Central memory CD8-positive, alpha-beta T cell (primary cell): ENCODE results near the gene USF2.

Source experiments
- ATAC-seq: fragments of 150-1000 bp; cut with Tn5 transposase; replicated peaks from 2 replicates; pipeline ENCODE4 v1.10.0; 2022; ENCODE audit warnings: mild to moderate bottlenecking, moderate FRiP score, moderate number of reproducible peaks; ENCODE audit not compliant: poor library complexity, severe bottlenecking; ENCODE audit errors: extremely low read depth
- DNase-seq, 2 donors: peaks; one replicate each; pipeline ENCODE4 v3.0.0; 2021; ENCODE audit warnings: low spot score in 2 of 2
- H3K27ac Mint-ChIP-seq: one replicate; pipeline ENCODE4 v1.8.0; 2022; ENCODE audit warnings: low read depth, mild to moderate bottlenecking, moderate library complexity, mixed read lengths
- H3K27me3 Mint-ChIP-seq: one replicate; pipeline ENCODE4 v1.8.0; 2022; ENCODE audit warnings: mixed read lengths
- H3K36me3 Mint-ChIP-seq: one replicate; pipeline ENCODE4 v1.8.0; 2022; ENCODE audit warnings: mild to moderate bottlenecking, moderate library complexity, mixed read lengths; ENCODE audit not compliant: insufficient read depth
- H3K4me1 Mint-ChIP-seq: one replicate; pipeline ENCODE4 v1.8.0; 2022; ENCODE audit warnings: mixed read lengths
- H3K4me3 Mint-ChIP-seq: one replicate; pipeline ENCODE4 v1.8.0; 2022; ENCODE audit warnings: mild to moderate bottlenecking, moderate library complexity, mixed read lengths
- H3K9me3 Mint-ChIP-seq: one replicate; pipeline ENCODE4 v1.8.0; 2022; ENCODE audit warnings: mixed read lengths

The USF2 gene

GRCh38 chr19:35317464-35318043, 48.8 kb downstream of the USF2 start:
- ATAC-seq (no peak), DNase-seq (no peak)
- no peak overlapping the region for H3K4me3 Mint-ChIP-seq
- no peaks in the 10 kb centered on the region for H3K36me3 Mint-ChIP-seq
- H3K4me1 Mint-ChIP-seq: peaks cover 7% of the 10 kb centered on the region
- peaks cover 29% of the 10 kb centered on the region for H3K27me3 Mint-ChIP-seq
- H3K27ac Mint-ChIP-seq: no peak overlapping the region
- peaks cover 6% of the 10 kb centered on the region for H3K9me3 Mint-ChIP-seq

GRCh38 chr19:35318679-35319448, 50.1 kb downstream of the USF2 start:
- ATAC-seq: peak; percentile 14
- Mint-ChIP-seq H3K4me1 (peaks cover 7% of the 10 kb centered on the region), H3K9me3 (peaks cover 6% of the 10 kb centered on the region), H3K4me3 (no peak overlapping the region), H3K27ac (no peak overlapping the region), H3K27me3 (peaks cover 21% of the 10 kb centered on the region), H3K36me3 (no peaks in the 10 kb centered on the region)
- no peak for DNase-seq

DNA sequence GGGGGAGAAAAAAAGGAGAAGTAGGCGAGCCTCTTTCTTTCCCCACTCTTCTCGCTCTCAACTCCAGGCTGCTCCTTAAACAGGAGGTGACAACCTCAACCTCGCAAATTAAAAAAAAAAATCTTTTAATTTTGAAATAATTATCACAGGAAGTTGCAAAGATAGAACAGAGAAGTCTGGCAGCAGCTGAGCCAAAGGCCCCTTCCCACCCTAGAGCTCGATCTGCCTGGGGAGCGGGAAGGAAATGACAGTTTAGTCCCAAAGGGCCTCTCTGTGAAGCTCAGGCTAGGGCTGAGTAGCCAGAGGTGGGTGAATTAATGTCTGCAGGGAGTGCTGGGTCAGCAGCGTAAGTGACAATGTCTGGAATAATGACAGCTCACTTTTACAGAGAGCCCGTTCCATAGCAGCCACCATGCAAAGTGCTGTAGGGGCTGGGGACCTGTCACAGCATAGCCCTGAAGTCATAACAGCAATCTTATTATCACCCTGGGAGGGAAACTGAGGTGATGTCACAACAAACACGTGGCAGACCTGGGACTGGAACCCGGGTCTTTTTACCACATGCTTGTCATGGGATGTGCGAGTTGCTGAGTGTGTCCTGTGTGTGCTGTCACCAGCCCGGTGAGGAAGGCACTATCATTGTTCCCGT, 51.4 kb downstream of the USF2 start:
- H3K4me1 Mint-ChIP-seq: peaks cover 7% of the 10 kb centered on the region
- H3K27ac Mint-ChIP-seq: no peak overlapping the region
- H3K9me3 Mint-ChIP-seq: peaks cover 6% of the 10 kb centered on the region

DNA sequence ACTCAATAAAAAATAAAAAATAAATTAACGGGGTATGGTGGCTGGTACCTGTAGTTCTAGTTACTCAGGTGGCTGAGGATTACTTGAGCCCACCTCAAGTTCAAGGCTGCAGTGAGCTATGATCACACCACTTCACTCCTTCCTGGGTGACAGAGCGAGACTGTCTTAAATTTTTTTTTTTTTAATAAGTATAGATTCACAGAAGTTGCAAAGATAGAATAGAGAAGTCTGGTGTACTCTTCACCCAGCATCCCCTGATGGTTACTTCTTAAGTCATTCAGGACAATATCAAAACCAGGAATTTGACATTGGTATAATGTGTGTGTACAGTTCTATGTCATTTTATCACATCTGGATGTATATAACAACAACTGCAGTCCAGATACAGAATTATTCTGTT, 52.5 kb downstream of the USF2 start:
- Mint-ChIP-seq H3K9me3 (peaks cover 6% of the 10 kb centered on the region), H3K27me3 (peaks cover 11% of the 10 kb centered on the region), H3K27ac (no peak overlapping the region), H3K4me3 (no peak overlapping the region), H3K36me3 (peaks cover 2% of the 10 kb centered on the region), H3K4me1 (peaks cover 7% of the 10 kb centered on the region)
- no peak for ATAC-seq
- DNase-seq: no peak

More for the DNA sequence above, 51.4 kb downstream of the USF2 start:
- Mint-ChIP-seq H3K27me3 (peaks cover 11% of the 10 kb centered on the region), H3K36me3 (peaks cover 2% of the 10 kb centered on the region), H3K4me3 (no peak overlapping the region)
- ATAC-seq (no peak), DNase-seq (no peak)

DNA sequence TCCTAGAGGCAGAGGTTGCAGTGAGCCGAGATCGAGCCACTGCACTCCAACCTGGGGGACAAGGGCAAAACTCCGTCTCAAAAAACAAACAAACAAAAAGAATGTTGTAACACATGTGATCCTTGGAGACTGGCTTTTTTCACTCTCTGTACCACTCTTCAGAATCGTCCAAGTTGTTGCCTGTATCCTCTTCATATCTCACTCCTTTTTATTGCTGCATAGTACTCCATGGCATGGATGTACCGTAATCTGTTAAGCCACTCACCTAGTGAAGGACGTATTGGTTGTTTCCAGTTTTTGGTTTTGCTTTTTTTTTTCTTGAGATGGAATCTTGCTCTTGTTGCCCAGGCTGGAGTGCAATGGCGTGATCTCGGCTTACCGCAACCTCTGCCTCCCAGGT, 53.3 kb downstream of the USF2 start:
- H3K27ac Mint-ChIP-seq: no peak overlapping the region
- peaks cover 2% of the 10 kb centered on the region for H3K36me3 Mint-ChIP-seq
- DNase-seq: no peak
- peaks cover 7% of the 10 kb centered on the region for H3K4me1 Mint-ChIP-seq
- no peak for ATAC-seq
- peaks cover 11% of the 10 kb centered on the region for H3K27me3 Mint-ChIP-seq
- no peak overlapping the region for H3K4me3 Mint-ChIP-seq
- peaks cover 6% of the 10 kb centered on the region for H3K9me3 Mint-ChIP-seq

- no peak for ATAC-seq
- H3K9me3 Mint-ChIP-seq: no peaks in the 10 kb centered on the region
- H3K27ac Mint-ChIP-seq: no peak overlapping the region
- peaks cover 2% of the 10 kb centered on the region for H3K36me3 Mint-ChIP-seq
- DNase-seq: no peak
- peaks cover 28% of the 10 kb centered on the region for H3K27me3 Mint-ChIP-seq
- no peaks in the 10 kb centered on the region for H3K4me1 Mint-ChIP-seq
- H3K4me3 Mint-ChIP-seq: no peak overlapping the region
These were observed 58.9 kb downstream of the USF2 start for GRCh38 chr19:35327642-35328041.

DNA sequence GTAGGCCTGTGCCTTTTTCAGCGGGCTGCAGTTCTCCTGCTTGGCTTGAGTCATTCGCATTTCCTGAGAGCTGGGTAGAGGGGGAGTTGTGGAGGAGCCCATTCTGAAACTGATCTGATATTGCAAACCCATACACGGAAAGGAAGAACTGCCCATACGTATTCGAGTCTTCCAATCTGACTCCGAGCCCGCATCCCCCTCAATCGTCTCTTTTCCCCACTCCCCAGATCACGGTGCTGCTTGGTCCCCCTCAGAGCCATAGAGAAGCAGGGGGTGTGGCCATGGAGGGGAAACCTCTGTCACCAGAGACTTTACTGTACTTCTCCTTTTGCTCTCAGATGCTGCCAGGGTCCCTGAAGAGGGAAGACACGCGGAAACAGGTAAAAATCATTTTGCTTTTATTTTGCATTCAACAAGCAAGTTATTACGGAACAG, 60.1 kb downstream of the USF2 start, which contains the start of gene CD22:
TSS of gene CD22 (plus strand) at position 337 of the 435 bp plus-strand sequence. CDS start 2,854 bp downstream, outside the sequence.
- Mint-ChIP-seq H3K27ac (no peak within 1 kb of the TSS), H3K4me1 (no peaks in the 10 kb centered on the region), H3K27me3 (peaks cover 40% of the 10 kb centered on the region), H3K9me3 (no peaks in the 10 kb centered on the region), H3K4me3 (no peak within 1 kb of the TSS), H3K36me3 (peaks cover 2% of the 10 kb centered on the region)
- ATAC-seq: no peak
- no peak for DNase-seq

DNA sequence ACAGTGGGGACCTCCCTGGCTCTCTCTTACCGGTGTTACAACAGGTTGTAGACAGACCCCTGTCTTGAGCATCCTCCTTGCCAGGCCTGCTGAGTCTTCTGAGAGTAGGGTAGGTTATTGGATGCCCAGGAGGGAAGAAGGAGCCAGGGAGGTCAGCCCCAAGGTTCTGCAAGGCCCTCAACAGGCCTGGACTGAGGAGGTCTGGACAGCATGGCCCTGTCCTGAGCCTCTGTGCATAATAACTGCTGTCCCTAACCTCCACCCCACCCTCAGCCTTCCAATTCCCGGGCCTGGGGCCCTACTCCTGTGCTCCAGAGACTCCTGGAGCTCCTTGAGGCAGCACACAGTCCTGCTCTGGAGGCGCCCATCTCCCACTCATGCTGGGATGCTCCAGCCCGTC, 60.6 kb downstream of the USF2 start:
- ATAC-seq (no peak), DNase-seq (no peak)
- Mint-ChIP-seq H3K27me3 (peaks cover 45% of the 10 kb centered on the region), H3K27ac (no peak overlapping the region), H3K4me1 (no peaks in the 10 kb centered on the region), H3K36me3 (peaks cover 2% of the 10 kb centered on the region), H3K9me3 (no peaks in the 10 kb centered on the region), H3K4me3 (no peak overlapping the region)
